PFSK-1 (cell line): Measurements from ENCODE around the gene CRYGA.

Experiments used
- POLR2AphosphoS5 ChIP-seq: IDR thresholded peaks from 2 replicates; pipeline ENCODE4 v1.6.1; 2012; ENCODE audit warnings: low read depth, mild to moderate bottlenecking, control low read depth, low read length, moderate library complexity
- SIN3A ChIP-seq: IDR thresholded peaks from 2 replicates; pipeline ENCODE4 v1.6.1; 2012; ENCODE audit warnings: mild to moderate bottlenecking, low read length, moderate library complexity, borderline replicate concordance; ENCODE audit not compliant: insufficient read depth
- TAF1 ChIP-seq: IDR thresholded peaks from 2 replicates; pipeline ENCODE4 v1.6.1; 2012; ENCODE audit warnings: low read length, control low read depth, borderline replicate concordance; ENCODE audit not compliant: insufficient read depth
- TF ChIP-seq, protein P1 (sequence below), 2 experiments: IDR thresholded peaks; 2 replicates each; pipeline versions ENCODE4 v1.6.1 to v1.8.0; 2011 to 2012; ENCODE audit warnings: low read depth in 2 of 2, low read length in 2 of 2, control low read depth in 1 of 2, inconsistent platforms in 1 of 2, mild to moderate bottlenecking in 1 of 2, moderate library complexity in 1 of 2; ENCODE audit not compliant: insufficient read depth in 1 of 2

DNA sequence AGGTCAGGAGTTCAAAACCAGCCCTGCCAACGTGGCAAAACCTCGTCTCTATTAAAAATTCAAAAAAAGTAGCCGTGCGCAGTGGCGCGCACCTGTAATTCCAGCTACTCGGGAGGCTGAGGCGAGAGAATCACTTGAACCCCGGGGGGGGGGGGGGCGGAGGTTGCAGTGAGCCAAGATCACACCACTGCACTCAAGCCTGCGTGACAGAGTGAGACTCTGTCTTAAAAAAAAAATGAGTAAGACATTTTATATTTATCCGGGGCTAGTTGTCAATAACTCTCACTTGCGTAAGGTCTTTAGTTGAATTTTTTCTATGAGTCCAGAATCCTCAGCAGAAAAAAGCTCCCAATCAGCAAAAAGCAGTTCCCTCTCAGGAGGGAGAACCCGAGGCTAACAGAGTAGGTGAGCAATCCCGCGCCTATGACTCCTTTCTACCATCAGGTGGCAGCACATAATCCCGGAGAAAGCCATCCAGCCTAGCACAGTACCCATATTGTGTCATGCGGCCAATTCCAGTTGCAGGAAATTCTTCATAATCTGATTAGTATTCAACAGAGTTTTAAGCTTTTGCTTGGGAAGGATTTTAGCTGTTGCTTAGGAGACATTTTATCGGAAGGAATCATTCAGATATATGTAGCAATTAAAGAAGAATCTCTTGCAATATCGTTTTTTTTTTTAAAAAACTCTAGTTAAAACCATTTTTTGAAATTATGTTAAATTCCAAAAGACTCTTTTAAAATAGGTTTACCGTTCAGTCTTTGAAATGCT is 11.9 kb upstream of the CRYGA start:
- TF ChIP-seq TAF1 = no peak
- TF ChIP-seq POLR2AphosphoS5 = no peak
- TF ChIP-seq, protein P1, sequence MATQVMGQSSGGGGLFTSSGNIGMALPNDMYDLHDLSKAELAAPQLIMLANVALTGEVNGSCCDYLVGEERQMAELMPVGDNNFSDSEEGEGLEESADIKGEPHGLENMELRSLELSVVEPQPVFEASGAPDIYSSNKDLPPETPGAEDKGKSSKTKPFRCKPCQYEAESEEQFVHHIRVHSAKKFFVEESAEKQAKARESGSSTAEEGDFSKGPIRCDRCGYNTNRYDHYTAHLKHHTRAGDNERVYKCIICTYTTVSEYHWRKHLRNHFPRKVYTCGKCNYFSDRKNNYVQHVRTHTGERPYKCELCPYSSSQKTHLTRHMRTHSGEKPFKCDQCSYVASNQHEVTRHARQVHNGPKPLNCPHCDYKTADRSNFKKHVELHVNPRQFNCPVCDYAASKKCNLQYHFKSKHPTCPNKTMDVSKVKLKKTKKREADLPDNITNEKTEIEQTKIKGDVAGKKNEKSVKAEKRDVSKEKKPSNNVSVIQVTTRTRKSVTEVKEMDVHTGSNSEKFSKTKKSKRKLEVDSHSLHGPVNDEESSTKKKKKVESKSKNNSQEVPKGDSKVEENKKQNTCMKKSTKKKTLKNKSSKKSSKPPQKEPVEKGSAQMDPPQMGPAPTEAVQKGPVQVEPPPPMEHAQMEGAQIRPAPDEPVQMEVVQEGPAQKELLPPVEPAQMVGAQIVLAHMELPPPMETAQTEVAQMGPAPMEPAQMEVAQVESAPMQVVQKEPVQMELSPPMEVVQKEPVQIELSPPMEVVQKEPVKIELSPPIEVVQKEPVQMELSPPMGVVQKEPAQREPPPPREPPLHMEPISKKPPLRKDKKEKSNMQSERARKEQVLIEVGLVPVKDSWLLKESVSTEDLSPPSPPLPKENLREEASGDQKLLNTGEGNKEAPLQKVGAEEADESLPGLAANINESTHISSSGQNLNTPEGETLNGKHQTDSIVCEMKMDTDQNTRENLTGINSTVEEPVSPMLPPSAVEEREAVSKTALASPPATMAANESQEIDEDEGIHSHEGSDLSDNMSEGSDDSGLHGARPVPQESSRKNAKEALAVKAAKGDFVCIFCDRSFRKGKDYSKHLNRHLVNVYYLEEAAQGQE (IDR thresholded peaks at IDR 0.05; ENCODE audit: insufficient read depth in 1 of 2, low read depth in 2 of 2, low read length in 2 of 2) = no peak
- TF ChIP-seq SIN3A = no peak
